NCI-H748 (cell line): ENCODE results near the gene HPSE2.
"Not testable (repeated sequence)": the region's sequence is repeated elsewhere in the genome, so short reads cannot be mapped to it uniquely, and the experiment has no call there.

Source experiments
- DNase-seq: peaks from one replicate; lab custom pipeline; 2025; ENCODE audit not compliant: unreplicated experiment; lab: John Stamatoyannopoulos, UW

HPSE2 gene

GRCh38 chr10:98921316-98921715 is 314.3 kb downstream of the HPSE2 start:
- DNase-seq, result no peak

DNA sequence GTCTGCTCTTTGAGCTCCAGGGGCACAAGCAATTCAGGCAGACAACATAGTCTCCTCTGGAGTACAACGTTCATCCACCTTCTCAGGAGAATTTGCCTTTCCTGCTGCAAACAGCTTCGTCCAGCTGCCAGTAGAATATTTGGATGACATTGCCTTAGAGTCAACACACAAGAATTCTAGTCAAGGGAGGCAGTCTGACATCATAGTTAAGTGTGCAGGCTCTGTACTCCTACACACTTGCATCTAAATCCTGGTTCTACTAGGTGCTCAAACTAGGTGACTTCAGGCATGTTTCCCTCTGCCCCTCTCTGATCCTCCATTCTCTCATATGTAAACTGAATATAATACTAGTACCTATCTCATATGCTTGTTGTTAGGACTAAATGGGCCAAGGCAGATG is 314.8 kb downstream of the HPSE2 start:
- no peak for DNase-seq

DNA sequence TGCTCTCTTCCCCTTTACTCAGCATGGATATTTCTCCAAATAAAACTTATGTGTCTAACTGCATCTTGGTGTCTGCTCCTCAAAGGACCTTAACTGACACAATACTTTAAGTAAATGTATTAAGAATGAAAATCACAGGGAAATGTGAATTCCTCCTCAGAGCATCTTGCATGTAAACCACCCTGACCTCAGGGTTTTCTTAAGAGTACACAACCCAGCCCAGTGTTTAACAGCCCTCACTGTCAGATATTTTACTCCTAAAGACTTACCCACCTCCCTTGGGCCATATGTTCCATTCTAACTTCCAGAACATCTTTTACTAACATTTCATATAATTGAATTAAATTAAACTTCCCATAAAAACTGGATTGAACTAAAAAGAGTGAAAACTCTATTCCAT is 315.3 kb downstream of the HPSE2 start:
- DNase-seq, result no peak

- DNase-seq, result no peak
Measured at GRCh38 chr10:98919899-98920298, 315.8 kb downstream of the HPSE2 start.

- no peak for DNase-seq
Measured at GRCh38 chr10:98917828-98918227, 317.8 kb downstream of the HPSE2 start.

DNA sequence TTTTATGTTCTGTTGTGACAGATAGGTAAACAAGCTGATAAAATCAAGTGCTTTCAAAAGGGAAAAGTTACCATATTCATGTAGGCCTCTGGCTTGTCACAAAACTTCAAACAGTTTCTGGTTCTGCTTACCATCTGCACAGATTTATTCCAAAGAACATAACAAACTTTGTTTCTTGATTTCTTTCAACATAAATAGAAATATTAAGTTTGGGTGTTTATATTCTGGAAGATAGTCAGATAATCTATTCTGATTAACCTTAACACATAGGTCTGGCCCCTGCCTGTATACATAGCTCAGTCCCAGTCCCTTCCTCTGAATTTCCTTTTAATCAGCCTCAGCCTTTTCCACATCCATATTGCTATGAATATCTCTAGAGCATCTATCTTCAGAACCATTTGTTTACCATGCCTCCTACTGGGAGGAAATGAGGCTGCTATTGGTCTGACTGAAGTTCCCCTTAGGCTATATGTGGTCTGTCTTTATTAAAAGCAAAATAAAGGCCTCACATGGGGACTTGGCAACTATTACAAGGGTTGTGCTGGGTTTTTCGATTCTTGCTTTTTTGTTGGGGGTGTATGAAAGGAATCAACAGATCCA is 319.0 kb downstream of the HPSE2 start:
- peak; percentile 1 for DNase-seq

DNA sequence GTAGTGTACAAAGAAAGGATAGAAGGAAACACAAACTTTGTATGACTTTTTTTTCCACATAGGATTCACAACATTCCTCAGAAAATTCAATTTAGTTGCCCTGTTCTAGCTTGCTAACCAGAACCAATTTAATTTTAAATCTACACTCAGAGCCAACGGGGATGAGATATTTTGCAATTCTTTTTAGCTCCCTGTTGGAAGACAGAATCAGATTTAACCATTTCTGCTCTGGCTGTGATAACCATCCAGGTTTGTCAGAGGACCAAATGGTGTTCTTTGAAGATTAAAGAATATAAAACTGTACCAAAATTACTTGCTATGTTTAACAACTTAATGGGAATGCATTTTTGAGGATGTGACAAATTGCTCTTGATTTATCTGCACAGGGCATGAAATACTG is 319.7 kb downstream of the HPSE2 start:
- DNase-seq, result no peak

DNA sequence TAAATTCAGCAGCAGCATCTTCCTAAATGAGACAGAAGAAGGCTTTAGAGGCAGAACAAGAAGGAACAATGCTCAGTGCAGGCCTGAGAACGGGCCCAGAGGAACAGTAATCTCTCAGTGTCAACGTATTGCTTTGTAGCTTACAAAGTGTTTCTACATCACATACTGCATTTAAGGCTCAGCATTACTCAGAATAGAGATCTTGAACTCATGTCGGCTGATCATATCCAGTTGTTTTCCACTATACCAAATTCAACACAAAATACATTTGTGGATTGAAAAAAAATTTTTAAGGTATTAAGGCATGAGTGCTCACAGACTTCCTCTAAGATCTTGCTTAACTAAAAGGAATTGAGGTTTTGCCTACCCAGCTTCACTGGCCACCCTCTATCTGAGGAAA is 325.1 kb downstream of the HPSE2 start:
- DNase-seq, result no peak

DNA sequence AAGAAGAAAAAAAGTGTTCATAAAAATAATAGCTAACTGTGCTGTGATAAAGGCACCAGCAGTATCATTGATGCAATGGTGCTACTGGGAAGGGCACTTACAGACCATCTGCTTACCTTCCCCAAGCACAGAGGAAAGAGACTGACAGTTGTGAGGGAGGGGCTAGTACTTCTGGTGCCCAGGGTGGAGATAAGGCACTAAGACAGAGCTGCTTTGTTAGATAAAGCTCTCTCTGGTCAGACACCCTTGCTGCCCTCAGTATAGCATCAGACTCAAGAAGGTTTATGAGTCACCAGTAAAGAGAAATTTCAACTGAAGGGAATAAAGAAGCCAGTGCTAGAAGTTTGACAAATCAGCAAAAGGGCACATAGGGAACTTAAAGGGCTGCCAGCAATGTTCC is 325.6 kb downstream of the HPSE2 start:
- DNase-seq, result no peak

DNA sequence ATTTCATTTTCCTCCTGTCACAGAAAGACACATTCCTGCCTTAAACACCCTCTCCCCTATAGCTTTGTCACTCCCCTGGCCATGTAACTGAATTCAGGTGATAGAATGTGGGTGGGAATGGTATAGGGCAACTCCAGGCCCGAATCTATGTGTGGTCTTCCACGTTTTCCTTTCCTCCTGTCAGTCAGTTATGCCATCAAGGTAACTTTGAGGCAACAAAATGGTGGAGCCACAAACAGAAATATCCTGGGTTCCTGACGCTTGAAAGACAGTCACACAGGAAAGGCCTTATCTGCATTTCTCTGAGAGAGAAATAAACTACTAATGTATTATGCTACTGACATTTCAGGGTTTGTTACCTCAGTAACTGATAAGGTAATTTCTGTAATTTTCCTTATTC is 326.8 kb downstream of the HPSE2 start:
- DNase-seq, result no peak

DNA sequence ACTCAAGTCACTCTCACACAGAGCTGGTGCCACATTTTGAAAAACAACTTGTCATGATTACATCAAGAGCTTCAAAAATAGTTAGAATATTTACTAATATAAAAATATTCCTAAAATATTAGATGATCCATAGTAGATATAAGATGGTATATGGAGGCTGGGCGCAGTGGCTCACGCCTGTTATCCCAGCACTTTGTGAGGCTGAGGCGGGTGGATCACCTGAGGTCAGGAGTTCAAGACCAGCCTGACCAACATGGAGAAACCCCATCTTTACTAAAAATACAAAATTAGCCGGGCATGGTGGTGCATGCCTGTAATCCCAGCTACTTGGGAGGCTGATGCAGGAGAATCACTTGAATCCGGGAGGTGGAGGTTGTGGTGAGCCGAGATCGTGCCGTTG is 327.4 kb downstream of the HPSE2 start:
- not testable (repeated sequence) for DNase-seq

GRCh38 chr10:98901441-98902110 is 334.1 kb downstream of the HPSE2 start:
- DNase-seq, result no peak

DNA sequence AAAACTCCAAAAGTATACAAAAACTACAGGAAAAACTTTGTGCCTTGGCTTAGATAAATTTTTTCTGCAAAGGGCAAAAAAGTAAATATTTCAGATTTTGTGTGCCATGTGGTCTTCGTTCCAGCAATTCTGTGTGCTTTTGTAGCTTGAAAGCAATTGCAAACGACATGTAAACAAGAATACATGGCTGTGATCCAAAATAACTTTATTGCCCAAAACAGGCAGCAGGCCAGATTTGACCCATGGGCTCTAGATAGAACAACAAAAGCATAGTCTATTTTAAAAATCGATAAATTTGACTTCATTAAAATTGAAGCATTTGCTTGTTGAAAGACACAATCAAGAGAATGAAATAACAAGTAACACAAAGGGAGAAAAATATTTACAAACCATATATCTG is 336.6 kb downstream of the HPSE2 start:
- peak; percentile 32 for DNase-seq

- no peak for DNase-seq
Measured at GRCh38 chr10:98892523-98892922, 343.1 kb downstream of the HPSE2 start.

DNA sequence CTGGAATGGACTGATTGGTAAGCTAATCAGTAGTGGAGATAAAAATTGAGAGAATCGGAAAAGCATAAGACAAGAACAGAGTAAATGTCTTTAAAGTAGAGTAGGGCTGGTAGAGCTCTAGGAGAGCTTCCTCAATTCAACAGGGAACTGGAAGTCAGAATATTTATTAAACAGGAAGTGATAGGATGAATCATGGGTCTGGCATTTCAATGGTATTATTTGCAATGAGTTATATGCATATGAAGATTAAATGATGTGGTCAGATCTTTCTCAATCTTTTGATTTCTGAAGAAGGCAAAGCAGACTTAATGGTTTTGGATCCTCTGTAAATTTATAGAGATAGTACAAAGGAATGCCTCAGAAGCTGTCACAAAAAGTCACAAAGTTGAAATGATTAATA is 349.0 kb downstream of the HPSE2 start:
- DNase-seq, result no peak

DNA sequence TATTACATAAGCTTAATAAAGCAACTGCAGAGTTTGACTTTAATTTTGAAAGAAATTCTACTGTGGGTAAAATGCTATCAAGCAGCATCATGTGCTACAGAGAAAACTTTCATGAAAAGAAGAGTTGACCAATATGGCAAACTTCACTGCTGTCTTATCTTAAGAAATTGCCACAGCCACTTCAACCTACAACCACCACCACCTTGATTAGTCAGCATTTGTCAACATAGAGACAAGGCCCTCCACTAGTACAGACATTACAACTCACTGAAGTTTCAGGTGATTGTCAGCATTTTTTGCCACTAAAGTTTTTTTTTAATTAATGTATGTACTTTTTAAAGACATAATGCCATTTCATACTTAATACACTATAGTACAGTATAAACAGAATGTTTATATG is 350.3 kb downstream of the HPSE2 start:
- DNase-seq, result no peak

DNA sequence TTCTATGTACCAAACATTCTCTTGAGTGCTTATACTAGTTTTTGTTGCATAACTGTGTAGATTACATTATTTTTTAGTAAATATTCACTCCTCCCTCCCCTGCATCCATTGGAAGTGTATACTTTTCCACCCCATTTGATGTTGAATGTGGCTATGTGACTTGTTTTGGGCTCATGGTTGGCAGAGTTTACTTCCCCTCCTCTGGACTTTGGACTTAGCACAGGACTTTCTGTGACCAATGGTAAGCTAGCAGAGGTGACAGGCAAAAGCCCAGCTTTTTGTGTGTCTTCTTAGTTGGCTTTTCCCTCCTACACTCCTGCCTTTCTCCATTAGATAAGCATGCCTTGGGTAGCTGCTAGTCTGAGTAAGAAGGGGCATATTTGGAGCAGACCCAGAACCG is 353.9 kb downstream of the HPSE2 start:
- DNase-seq, result no peak

DNA sequence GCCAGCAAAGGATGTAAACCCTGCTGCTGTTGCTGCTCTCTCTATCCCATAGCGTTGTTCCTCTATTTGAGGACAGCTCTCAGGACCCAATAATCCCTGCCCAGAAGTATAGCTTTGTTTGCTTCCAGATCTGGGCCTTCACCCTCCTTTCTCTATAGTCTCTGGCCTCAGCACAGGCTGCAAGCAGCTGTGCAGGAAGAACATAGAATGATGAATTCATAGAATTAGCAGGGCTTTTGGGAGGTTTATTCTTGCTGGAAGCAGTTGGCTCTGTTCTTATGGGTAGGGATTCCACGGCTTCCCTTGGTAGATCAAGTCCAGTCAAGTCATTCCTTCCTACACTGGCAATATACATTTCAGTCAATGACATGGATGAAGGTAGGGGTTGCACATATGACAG is 354.7 kb downstream of the HPSE2 start:
- no peak for DNase-seq

GRCh38 chr10:98878921-98879320 is 356.7 kb downstream of the HPSE2 start:
- no peak for DNase-seq

GRCh38 chr10:98878418-98878817 is 357.2 kb downstream of the HPSE2 start:
- no peak for DNase-seq

DNA sequence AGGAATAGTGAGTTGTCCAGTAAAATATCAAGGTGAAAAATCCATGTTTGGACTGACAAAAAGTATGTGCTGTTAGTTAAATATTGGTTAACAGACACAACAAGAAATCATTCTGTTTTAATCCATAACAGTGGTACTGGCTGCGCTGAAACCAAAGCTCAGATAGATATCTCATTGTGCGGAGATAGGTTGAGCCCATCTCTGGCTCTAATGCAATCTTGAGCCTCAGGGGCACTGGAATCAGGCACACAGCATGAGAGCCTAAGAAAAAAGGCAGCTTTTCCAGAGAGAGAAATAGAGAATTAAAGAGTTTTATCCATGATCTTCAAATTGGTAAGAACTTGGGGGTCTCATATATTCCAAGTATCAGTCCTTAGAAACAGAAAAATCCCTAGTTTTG is 373.7 kb downstream of the HPSE2 start:
- DNase-seq, result no peak

DNA sequence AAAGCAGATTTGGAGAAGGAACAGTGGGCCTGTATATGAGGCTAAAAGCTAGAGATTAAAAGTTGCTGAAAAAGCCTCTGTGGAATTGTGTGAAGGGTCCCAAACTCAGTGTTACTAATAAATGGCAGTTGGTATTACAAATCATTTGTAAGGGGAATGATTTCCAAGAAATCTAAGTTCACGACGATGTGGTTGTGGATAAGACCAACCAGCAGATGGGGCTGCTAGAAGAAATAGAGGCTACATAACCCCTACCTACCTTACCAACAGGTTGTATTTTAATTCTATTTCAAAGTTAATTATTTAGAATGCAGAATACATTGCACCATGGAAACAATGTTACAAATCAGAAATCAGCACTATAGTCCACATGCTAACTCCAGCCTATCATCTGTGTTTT is 377.1 kb downstream of the HPSE2 start:
- DNase-seq, result no peak
